A673 (cell line): ENCODE results near the gene CA4. TPM values are rescaled to one million over a fixed set of nuclear protein-coding genes. Genes with fewer than 3 reads are reported as not detected.

Experiments
- BruUV-seq: library from RNA; stranded (reverse); fragments of 400-500 nt; replicated peaks from 2 replicates; lab custom pipeline; 2021; lab: Mats Ljungman, UMichigan
- CTCF ChIA-PET: fragments of 300-600 bp; sonication (Branson Sonifier 250); formaldehyde crosslinking; loops from one replicate; lab custom pipeline; 2022; ENCODE audit warnings: antibody characterized with exemption; lab: Charles Lee
- POLR2A ChIA-PET: fragments of 300-600 bp; sonication (Branson Sonifier 250); formaldehyde crosslinking; loops from one replicate; lab custom pipeline; 2022; ENCODE audit warnings: antibody characterized with exemption; ENCODE audit not compliant: low non-redundant PET; lab: Charles Lee
- DNase-seq: peaks from one replicate; pipeline ENCODE4 v3.0.0-alpha.2; 2015; ENCODE audit warnings: low spot score
- H3K27ac ChIP-seq: fragments of 200-600 bp; sonication (generic); 2 replicates; pipeline ENCODE4 v1.5.1; 2016; ENCODE audit warnings: mixed run types, low read depth, mild to moderate bottlenecking, mixed read lengths, antibody characterized with exemption, low read length; ENCODE audit not compliant: poor library complexity, severe bottlenecking
- H3K27me3 ChIP-seq: fragments of 200-600 bp; sonication (generic); replicated peaks from 2 replicates; pipeline ENCODE4 v1.6.1; 2017; ENCODE audit warnings: mixed run types, low read depth, mild to moderate bottlenecking, mixed read lengths, antibody characterized with exemption, low read length; ENCODE audit not compliant: insufficient read depth, poor library complexity
- H3K36me3 ChIP-seq: fragments of 200-600 bp; sonication (generic); 2 replicates; pipeline ENCODE4 v1.6.1; 2016; ENCODE audit warnings: mixed run types, mild to moderate bottlenecking, mixed read lengths, antibody characterized with exemption, low read length; ENCODE audit not compliant: insufficient read depth, poor library complexity, severe bottlenecking
- H3K4me1 ChIP-seq: fragments of 200-600 bp; sonication (generic); 2 replicates; pipeline ENCODE4 v1.6.1; 2017; ENCODE audit warnings: mixed run types, mild to moderate bottlenecking, mixed read lengths, antibody characterized with exemption, low read length; ENCODE audit not compliant: insufficient read depth, poor library complexity, severe bottlenecking
- H3K4me3 ChIP-seq: fragments of 200-600 bp; sonication (generic); 2 replicates; pipeline ENCODE4 v1.5.1; 2016; ENCODE audit warnings: low read depth, mixed run types, mild to moderate bottlenecking, mixed read lengths, low read length; ENCODE audit not compliant: poor library complexity, severe bottlenecking
- H3K9me3 ChIP-seq: fragments of 200-600 bp; sonication (generic); 2 replicates; pipeline ENCODE4 v1.6.1; 2016; ENCODE audit warnings: mixed run types, low read depth, mild to moderate bottlenecking, mixed read lengths, antibody characterized with exemption, low read length; ENCODE audit not compliant: poor library complexity, severe bottlenecking
- CTCF ChIP-seq: fragments of 300-800, 200-600 bp; sonication (generic); conservative IDR thresholded peaks from 2 replicates; pipeline ENCODE4 v1.5.1; 2017; ENCODE audit warnings: low read depth, mild to moderate bottlenecking, antibody characterized with exemption, low read length, moderate library complexity, mixed read lengths
- EZH2 ChIP-seq: fragments of 200-600 bp; sonication (generic); IDR thresholded peaks from 2 replicates; pipeline ENCODE4 v1.6.1; 2017; ENCODE audit warnings: borderline replicate concordance, low read depth, mild to moderate bottlenecking, mixed read lengths, antibody characterized with exemption, low read length; ENCODE audit not compliant: poor library complexity, severe bottlenecking
- intact Hi-C: fragments of 100-400 bp; cut with micrococcal nuclease; formaldehyde crosslinking; loops from one replicate; pipeline ENCODE4 v1.10.0; 2022; ENCODE audit not compliant: unreplicated experiment
- total RNA-seq: library from RNA; stranded (reverse); gene quantifications from 2 replicates; pipeline ENCODE4 v1.2.3, GENCODE V29; 2021

Gene CA4
- total RNA-seq, 1 experiment from 2014 or later, result not detected

- Histone ChIP-seq H3K9me3 (no peaks in the 10 kb centered on the region), H3K27ac (no peak overlapping the region), H3K36me3 (no peaks in the 10 kb centered on the region), H3K4me1 (peaks cover 7% of the 10 kb centered on the region), H3K27me3 (no peaks in the 10 kb centered on the region), H3K4me3 (no peak overlapping the region)
- intact Hi-C loops, result no loop called here
- CTCF ChIA-PET, result no interaction called here
- no TSS peak for BruUV-seq
- DNase-seq, result no peak
- no peak for TF ChIP-seq CTCF
- no peak for TF ChIP-seq EZH2
- POLR2A ChIA-PET, result no interaction called here
These were observed 19.3 kb upstream of the CA4 start for GRCh38 chr17:60130466-60130865.

GRCh38 chr17:60134396-60135150 is 15.2 kb upstream of the CA4 start:
- H3K4me1 ChIP-seq, result peaks cover 3% of the 10 kb centered on the region
- H3K9me3 ChIP-seq, result no peaks in the 10 kb centered on the region
- ChIA-PET POLR2A (no interaction called here), CTCF (no interaction called here)
- no peaks in the 10 kb centered on the region for H3K36me3 ChIP-seq
- no peak for DNase-seq
- peak overlapping the region; percentile 63 for H3K4me3 ChIP-seq
- TF ChIP-seq CTCF (no peak), EZH2 (no peak)
- peaks cover 15% of the 10 kb centered on the region for H3K27me3 ChIP-seq
- H3K27ac ChIP-seq, result peak overlapping the region; percentile 31
- no TSS peak for BruUV-seq
- intact Hi-C loops, result no loop called here

GRCh38 chr17:60135151-60135950 is 14.4 kb upstream of the CA4 start:
- H3K9me3 ChIP-seq, result no peaks in the 10 kb centered on the region
- POLR2A ChIA-PET, result no interaction called here
- no peak for TF ChIP-seq EZH2
- TF ChIP-seq CTCF, result no peak
- DNase-seq, result peak; percentile 93
- peaks cover 23% of the 10 kb centered on the region for H3K27me3 ChIP-seq
- H3K36me3 ChIP-seq, result no peaks in the 10 kb centered on the region
- peaks cover 3% of the 10 kb centered on the region for H3K4me1 ChIP-seq
- CTCF ChIA-PET, result no interaction called here
- intact Hi-C loops, result no loop called here
- TSS peak; percentile 48 for BruUV-seq
- peak overlapping the region; percentile 63 for H3K4me3 ChIP-seq
- H3K27ac ChIP-seq, result peak overlapping the region; percentile 31
